Adrenal gland (tissue), 12 donors: ENCODE measurements around the gene C17orf67. TPM values are rescaled to one million over a fixed set of nuclear protein-coding genes. Genes with fewer than 3 reads are reported as not detected.
A peak's percentile ranks its signal among the peaks of the same experiment; 100 is the strongest.

ENCODE experiments used
- DNase-seq, 7 donors: peaks; one replicate each; pipeline ENCODE4 v3.0.0-alpha.2; 2019 to 2020
- H3K27ac ChIP-seq, 5 donors: fragments of 200-600 bp; sonication (generic) in 4 of 5; 1 replicate in 3 of 5; 2 replicates in 2 of 5; pipeline versions ENCODE4 v1.5.1 to v1.8.0; 2016 to 2020; ENCODE audit warnings: mild to moderate bottlenecking in 1 of 5
- H3K27me3 ChIP-seq: fragments of 200-600 bp; 2 replicates; pipeline ENCODE4 v1.8.0; 2021
- H3K36me3 ChIP-seq, 2 donors: fragments of 200-600 bp; replicated peaks in 1 of 2; 1 replicate in 1 of 2; 2 replicates in 1 of 2; pipeline versions ENCODE4 v1.5.1 to v1.8.0; 2018 to 2022
- H3K4me1 ChIP-seq, 2 donors: fragments of 200-600 bp; replicated peaks in 1 of 2; 1 replicate in 1 of 2; 2 replicates in 1 of 2; pipeline versions ENCODE4 v1.5.1 to v1.8.0; 2018 to 2021
- H3K4me3 ChIP-seq, 4 donors: fragments of 200-600 bp; sonication (generic) in 3 of 4; one replicate each; pipeline ENCODE4 v1.5.1; 2016 to 2018
- H3K9me3 ChIP-seq, 3 donors: fragments of 200-600 bp; sonication (generic) in 1 of 3; replicated peaks in 1 of 3; 1 replicate in 2 of 3; 2 replicates in 1 of 3; pipeline versions ENCODE4 v1.5.1 to v1.8.0; 2016 to 2021
- CTCF ChIP-seq, 6 experiments: fragments of 450-650 bp in 4 of 6; fragments of 200-600 bp in 2 of 6; sonication (generic) in 1 of 6; IDR thresholded peaks; 1 replicate in 5 of 6; 2 replicates in 1 of 6; pipeline versions ENCODE4 v1.5.1 to v1.8.0; 2016 to 2021; ENCODE audit warnings: antibody characterized with exemption in 6 of 6, mild to moderate bottlenecking in 2 of 6, moderate library complexity in 1 of 6
- POLR2A ChIP-seq, 2 donors: fragments of 450-650 bp; IDR thresholded peaks; one replicate each; pipeline ENCODE4 v1.6.1; 2017; ENCODE audit warnings: antibody characterized with exemption in 2 of 2, mild to moderate bottlenecking in 2 of 2, moderate library complexity in 1 of 2
- WGBS, 4 donors: extraction: QIAGEN DNeasy Blood & Tissue Kit in 2 of 4; methylation state at CpG; one replicate each; pipeline versions ENCODE4 v1.1.5 to v1.1.7; 2013 to 2017; 5-methylcytosine and 5-hydroxymethylcytosine counted together
- intact Hi-C, 2 donors: fragments of 100-400 bp; cut with DNase I; formaldehyde crosslinking; loops; one replicate each; pipeline versions ENCODE4 v1.14.1 to v1.15.0; 2022 to 2023
- polyA plus RNA-seq, 3 donors: library from polyadenylated mRNA; stranded (reverse); fragments of 200-250 nt in 2 of 3; fragments of 350-450 nt in 1 of 3; fragmentation: Illumina TruSeq in 1 of 3; extraction: RNeasy Lipid Tissue Mini Kit (QIAGEN cat#74804) in 1 of 3; gene quantifications; one replicate each; pipeline ENCODE4 v1.2.3, GENCODE V29; 2013 to 2014
- total RNA-seq, 9 donors: library from RNA; depleted of rRNA in 4 of 9; stranded (reverse); fragments of >200 nt in 4 of 9; fragments of 120-200 nt in 1 of 9; fragmentation: NEBNext Ultra II Directional in 1 of 9; extraction: Animal tissue kit (Norgen Biotek cat#: 25700) in 1 of 9; gene quantifications; one replicate each; pipeline versions ENCODE4 v1.1.0 to v1.2.4, GENCODE V29; 2013 to 2023
- donor health status: healthy with polysubstance abuse.
- donor health status: Bipolar disorder and iron deficiency.
- donor health status: DM: yes; HTN: yes; CAD: no.
- donor health status: DM: no; HTN: no; CAD: no.
- donor health status: DM: no; HTN: no; CAD: no.
- donor health status: DM: yes; HTN: yes; CAD: no.

C17orf67 gene
- total and polyA plus RNA-seq, 12 donors: 0.29 to 3.3 (median 0.57) TPM; not detected in 2

DNA sequence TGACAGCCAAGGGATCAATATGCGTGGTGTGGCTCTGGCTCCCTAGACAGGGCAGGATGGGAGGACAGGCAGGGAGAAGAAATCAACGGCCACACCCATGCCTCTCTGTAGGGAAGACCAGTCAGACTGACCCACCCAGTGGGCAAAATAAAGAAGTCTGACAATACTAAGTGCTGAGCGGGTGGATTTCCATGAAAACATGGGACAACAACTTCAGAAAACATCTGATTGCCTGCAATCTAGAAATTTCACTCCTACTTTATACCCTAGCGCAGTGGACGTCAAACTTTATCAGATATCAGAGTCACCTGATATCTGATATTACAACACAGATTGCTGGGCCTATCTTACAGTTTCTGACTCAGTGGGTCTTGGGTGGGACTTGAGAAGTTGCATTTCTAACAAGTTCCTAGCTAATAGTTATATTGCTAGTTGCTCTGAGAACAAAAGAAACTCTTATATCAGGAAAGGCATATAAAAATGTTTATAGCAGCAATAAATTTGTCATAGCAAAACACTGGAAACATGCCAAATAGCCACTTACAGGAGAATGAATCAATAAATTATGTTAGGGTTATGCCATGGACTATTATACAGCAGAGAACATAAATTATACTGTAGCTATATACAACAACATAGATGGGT lies 38.4 kb downstream of the C17orf67 start:
- Histone ChIP-seq H3K4me3 (no peak overlapping the region), H3K36me3 (no peaks in the 10 kb centered on the region), H3K27me3 (no peaks in the 10 kb centered on the region), H3K4me1 (no peaks in the 10 kb centered on the region), H3K9me3 (no peaks in the 10 kb centered on the region), H3K27ac (no peak overlapping the region)
- DNase-seq: no peak
- WGBS, 4 donors: 67 to 87% (median 76%) methylated on average over 5 of the region's 5 CpGs
- TF ChIP-seq CTCF (IDR thresholded peaks at IDR 0.05): no peak
- no peak for TF ChIP-seq POLR2A (IDR thresholded peaks at IDR 0.05)
- intact Hi-C loops: no loop called here

GRCh38 chr17:56793957-56794356 lies 39.8 kb downstream of the C17orf67 start:
- no peaks in the 10 kb centered on the region for H3K9me3 ChIP-seq
- DNase-seq: no peak
- TF ChIP-seq POLR2A (IDR thresholded peaks at IDR 0.05) (no peak), CTCF (IDR thresholded peaks at IDR 0.05) (no peak)
- H3K4me3 ChIP-seq: no peak overlapping the region
- no peaks in the 10 kb centered on the region for H3K36me3 ChIP-seq
- no peaks in the 10 kb centered on the region for H3K4me1 ChIP-seq
- H3K27me3 ChIP-seq: no peaks in the 10 kb centered on the region
- intact Hi-C loops: no loop called here
- 36 to 66% (median 52%) methylated on average over 3 of the region's 3 CpGs for WGBS, 4 donors
- H3K27ac ChIP-seq: no peak overlapping the region

DNA sequence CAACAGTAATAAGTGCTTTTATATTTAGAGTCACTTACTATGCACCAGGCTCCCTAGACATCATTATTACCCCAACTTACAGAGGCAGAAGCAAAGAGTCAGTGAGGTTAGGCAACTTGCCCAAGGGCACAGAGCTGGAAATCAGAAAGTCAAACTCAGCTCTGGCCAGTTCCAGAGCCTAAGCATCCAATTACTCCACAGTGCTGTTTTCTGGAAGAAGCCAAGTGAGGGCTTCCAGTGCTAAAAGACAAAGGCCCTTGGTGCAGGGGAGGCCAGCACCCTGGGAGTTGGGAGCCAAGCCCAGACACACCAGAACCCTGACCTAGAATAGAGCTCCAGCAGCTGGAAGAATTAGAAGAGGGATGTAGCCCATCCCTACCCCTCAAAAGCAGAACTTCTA lies 40.2 kb downstream of the C17orf67 start:
- intact Hi-C loops: no loop called here
- DNase-seq: peak in 3 of 7 donors; percentile 20 to 25 (median 23)
- TF ChIP-seq POLR2A (IDR thresholded peaks at IDR 0.05): no peak
- TF ChIP-seq CTCF (IDR thresholded peaks at IDR 0.05): no peak

GRCh38 chr17:56792267-56792666 lies 41.5 kb downstream of the C17orf67 start:
- intact Hi-C loops: no loop called here
- H3K4me1 ChIP-seq: no peaks in the 10 kb centered on the region
- no peak for DNase-seq
- WGBS, 4 donors: 86 to 98% (median 93%) methylated on average over 1 of the region's 1 CpG
- no peaks in the 10 kb centered on the region for H3K9me3 ChIP-seq
- TF ChIP-seq POLR2A (IDR thresholded peaks at IDR 0.05): no peak
- TF ChIP-seq CTCF (IDR thresholded peaks at IDR 0.05): no peak
- no peak overlapping the region for H3K4me3 ChIP-seq
- no peak overlapping the region for H3K27ac ChIP-seq
- no peaks in the 10 kb centered on the region for H3K36me3 ChIP-seq
- H3K27me3 ChIP-seq: no peaks in the 10 kb centered on the region

More for the DNA sequence above, 40.2 kb downstream of the C17orf67 start:
- Histone ChIP-seq H3K9me3 (no peaks in the 10 kb centered on the region), H3K4me1 (no peaks in the 10 kb centered on the region), H3K4me3 (no peak overlapping the region), H3K27me3 (no peaks in the 10 kb centered on the region), H3K27ac (no peak overlapping the region), H3K36me3 (no peaks in the 10 kb centered on the region)
